CD4-positive, alpha-beta T cell treated with Interleukin-17A for 4 hours (primary cell): Measurements from ENCODE around the gene BOC.

Experiments used
- DNase-seq: peaks from one replicate; pipeline ENCODE4 v3.0.0-alpha.2; 2020; ENCODE audit warnings: mixed read lengths

BOC gene

DNA sequence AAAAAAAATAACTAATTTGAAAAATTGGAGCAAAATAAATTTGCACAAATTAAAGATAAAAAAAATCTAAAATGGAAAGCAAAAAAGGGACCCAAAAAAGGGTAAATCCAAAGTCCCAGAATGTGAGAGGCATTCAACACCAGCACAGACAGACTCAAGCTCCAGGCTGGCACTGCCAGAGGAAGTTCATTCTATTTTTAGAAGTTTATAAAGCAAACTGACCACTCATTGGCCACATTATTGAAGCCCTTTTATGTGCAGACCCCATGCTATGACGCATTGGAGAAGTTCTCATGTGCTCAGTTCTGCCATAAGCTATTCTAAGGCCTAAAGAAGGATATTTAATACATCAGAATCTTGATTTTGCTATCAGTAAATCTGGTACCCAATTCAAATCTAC lies 17.6 kb upstream of the BOC start:
- DNase-seq: no peak

DNA sequence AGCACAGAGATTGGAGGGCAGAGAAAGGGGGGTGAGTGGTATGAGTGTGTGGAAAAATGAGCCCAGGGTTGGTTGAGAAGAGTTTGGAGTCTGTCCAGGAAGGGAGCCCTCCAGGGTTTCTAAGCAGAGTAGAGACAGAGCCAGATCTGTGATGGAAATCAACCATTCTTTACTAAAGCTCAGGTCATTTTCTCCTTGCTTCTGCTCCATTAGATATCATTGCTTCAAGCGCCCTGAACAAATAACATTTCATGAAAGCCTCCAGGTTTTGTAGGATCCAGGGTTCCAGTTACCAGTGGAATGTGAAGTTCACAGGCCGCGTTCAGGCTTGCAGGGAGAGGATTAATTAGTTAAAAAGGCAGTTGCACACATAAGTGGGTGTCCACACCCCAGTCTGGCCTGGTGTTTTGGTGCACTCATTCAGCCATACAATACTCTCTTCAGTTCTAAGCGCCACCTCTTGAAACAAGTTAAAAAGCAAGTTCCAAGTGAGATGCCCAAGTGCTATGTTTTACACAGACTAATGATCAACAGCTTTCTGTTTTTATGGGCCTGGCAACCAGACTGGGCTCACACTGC lies 16.4 kb upstream of the BOC start:
- no peak for DNase-seq

DNA sequence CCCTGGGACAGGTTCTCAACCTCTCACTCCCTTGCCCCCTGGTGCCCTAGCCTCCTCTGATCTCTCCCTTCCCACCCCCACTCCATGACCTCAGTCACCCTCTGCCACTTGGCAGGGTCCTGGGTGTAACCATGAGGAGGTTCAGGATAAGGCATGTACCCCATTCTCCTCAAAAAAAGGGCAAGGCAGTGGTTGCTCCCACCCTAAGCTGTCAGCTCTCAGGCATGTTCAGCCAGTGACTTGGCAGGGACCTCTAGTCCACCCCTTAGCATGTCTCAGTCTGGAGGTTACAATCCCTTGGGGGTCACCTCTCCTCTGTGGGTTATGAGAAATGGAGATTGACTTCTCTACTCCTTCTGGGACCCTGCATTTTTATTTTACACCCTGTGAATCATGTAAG lies 11.0 kb upstream of the BOC start:
- no peak for DNase-seq

DNA sequence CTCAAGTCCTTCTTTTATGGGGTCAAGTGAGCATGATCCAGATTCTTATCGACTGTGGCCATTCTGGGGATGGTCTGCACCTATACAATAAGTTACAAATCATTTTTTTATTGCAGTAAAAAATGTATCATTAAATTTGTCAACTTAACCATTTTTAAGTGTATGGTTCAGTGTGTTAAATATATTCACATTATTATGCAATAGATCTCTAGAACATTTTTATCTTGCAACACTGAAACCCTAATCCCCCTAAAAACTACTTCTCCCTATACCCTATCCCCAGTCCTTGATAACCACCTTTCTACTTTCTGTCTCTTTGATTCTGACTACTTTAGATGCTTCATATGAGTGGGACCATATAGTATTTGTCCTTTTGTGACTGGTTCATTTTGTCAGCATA lies 10.4 kb upstream of the BOC start:
- no peak for DNase-seq

DNA sequence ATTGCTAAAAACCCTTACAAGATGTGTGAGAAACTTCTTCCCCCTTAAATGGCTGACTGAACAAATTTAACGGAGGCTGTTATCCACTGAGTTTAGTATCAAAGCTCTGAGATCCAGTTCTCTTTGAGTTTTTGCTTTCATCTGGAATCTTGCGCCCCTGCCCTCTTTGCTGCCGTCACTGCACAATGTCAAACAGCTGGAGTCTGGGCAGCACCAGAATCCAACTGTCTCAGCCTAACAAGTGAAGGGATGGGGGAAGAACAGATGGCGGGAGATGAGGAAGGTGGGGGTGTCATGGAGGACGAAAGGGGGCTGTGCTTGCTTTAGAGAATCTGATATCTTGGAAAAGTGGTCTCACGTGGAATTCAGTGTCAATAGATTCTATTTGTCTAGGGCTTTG lies 7.0 kb upstream of the BOC start:
- DNase-seq: no peak

DNA sequence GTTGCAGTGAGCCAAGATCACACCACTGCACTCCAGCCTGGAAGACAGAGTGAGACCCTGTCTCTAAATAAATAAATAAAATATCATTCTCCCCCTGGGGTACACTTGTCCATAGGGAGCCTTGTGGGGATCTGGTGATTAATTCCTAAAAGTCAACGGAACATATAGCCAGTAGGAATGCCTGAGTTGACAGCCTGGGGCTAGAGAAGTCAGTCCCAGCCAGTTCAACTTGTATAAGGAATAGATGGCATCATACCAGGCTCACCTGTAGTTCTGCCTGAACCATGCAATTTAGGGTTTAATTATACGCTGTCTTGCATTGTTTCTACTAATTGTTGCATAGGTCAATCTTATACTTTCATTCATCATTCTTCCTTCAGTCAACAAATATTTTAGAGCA lies 5.9 kb upstream of the BOC start:
- no peak for DNase-seq

DNA sequence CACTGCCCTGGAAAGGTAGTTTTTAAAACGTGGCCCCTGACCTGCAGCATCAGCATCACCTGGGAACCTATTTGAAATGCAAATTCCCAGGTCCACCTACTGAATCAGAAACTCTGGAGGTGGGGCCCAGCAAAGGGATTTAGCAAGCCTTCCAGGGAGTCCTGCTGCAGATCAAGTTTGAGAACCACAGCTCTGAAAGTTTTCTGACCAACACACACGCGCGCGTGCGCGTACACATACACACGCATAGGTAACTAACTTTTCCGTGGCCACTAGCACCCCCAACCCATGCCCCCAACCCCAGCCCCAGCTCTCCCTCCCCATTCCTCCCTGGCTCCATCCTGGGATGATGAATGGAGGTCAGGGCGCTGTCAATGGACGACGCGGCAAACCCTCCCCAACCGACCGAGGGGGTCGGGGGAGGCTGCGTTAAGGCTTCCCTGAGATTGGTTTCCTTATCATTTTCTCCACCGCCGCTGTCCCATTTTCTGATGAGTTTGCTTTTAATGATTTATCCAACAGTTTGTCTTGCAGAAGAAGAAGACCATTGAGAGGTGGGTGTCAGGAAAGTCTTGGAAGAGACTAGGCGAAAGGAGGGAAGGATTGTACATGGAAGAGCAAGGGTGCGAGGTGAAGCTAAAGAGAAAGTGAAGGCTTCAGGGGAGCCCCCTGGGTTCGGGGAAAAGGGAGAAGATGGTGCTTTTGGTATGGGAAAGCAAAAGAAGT lies 590 bp upstream of the BOC start:
- DNase-seq: no peak

DNA sequence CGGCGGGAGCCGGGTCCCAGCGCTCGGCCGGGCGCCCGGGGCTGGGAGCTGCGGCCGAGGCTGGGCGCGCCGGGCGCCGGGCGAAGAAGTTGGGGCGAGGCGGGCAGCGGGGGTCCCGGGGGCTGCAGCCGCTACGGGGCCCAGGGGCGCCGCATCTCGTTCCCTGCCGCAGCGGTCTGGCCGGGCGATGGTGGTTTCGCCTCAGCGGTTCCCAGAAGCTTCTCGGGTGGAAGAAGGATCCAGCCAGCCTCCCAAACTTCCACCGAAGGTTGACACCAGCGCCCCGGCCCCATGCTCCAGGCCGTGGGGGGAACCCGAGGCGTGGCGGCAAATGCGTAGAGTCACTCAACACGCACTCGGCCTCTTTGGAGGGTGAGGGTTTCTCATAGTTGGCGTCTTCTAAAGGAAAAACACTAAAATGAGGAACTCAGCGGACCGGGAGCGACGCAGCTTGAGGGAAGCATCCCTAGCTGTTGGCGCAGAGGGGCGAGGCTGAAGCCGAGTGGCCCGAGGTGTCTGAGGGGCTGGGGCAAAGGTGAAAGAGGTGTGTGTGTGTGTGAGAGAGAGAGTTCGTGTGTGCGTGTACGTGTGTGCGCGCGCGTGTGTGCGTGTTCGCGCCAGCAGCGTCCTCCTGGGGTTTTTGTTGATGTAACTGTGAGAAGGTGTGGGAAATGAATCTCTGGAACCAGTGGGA lies 940 bp downstream of the BOC start:
- DNase-seq: no peak

DNA sequence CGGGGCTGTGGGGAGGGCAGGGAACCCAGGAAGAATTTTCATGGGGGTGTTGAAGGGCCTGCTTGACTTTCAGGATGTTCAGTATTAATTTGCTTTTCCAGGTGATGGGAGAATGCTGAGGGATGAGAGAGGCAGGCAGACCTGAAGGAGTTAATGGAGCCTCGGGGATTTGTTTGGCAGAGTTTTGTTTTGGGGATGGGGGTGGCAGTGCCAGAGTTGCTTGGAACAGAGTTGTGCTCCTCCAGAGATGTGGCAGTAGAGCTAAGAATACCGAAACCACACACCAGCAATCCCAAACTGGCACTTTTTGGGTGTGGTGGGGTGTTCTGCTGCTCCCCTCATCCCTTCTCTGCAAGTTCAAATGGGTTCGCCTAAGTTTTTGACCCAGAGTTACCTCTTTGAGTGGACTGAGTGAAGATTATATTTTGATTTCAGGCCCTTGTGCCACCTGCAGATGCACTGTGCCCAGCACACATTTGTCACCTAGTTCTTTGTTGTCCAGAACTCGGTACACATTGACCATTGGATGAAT lies 1.6 kb downstream of the BOC start:
- no peak for DNase-seq

DNA sequence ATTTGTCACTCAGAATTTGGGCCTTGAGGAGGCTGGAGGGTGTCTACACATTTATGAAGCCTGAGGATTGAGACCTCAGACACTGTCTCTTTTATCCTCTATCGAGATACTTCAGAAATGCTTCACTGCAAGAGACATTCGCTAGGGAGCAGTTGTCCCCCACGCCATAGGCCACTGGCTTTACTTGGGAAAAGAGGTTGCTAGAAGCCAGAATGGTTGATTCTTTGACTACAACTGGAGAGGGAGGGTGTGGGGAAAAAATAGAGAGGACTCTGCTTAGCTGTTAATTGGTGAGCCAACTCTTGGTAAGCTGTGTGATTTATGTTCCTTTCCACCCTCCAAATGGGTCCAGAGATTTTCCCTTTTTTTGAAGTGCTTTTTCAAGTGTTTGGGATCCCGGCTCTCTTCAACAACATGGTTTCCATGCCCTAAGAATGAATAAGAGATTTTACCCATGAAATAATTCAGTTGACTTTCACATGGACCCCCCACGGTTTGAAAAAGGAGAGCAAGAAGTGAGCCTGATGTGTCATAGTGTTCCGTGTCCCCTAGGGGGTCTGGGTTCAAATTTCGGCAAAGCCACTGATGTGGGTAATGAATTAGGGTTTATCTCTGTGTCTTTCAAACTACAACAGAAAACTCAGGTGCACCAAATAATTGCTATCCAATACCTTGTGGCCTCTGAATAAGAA lies 2.7 kb downstream of the BOC start:
- no peak for DNase-seq

DNA sequence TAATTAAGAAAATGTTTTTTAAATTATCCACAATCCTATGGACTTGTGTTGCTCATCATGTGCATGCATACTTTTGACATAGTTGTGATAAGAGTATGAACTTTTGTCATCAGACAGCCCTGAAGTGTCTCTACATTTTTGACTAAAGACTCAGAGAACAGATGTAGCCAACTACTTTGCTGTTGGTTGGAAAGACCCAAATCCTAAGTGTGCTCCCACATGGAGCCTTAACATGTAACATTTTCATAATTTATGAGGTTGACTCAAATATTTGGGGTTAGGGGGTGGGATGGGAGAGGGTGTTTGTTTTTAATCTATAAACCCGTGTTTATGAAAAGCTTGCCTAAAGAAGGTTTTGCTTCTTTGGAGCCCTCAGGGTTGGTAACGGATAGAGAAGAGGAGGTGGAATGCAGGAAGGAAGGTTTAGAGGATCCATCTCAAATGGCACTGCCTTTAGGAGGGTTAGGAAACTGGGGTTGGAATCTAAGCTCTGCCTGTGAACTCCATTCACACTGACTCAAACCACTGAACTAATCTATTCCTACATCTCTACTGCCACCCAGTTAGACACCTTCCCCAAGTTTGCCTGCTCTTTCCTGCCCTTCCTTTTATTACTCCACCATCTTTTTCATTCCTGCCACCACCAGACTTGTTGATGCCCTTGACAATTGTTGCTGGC lies 3.7 kb downstream of the BOC start:
- DNase-seq: no peak

DNA sequence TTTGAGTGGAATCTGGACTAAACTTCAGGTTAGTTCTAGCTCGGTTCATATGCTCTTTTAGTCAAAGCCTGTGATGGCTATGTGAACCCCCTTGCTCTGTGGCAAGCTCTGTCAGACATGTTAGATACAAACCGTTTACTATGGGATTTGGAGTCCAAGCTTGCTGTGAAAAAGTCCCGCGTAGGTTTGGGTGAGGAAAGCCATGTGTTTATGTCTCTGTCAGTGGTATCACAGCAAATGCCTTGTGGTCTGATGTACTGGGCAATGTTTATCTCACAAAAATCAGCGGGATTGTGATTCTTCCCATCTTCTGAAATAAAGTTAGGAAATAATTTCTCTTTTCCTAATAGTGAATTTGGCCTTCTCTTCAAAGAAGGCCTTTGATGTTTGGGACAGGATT lies 5.0 kb downstream of the BOC start:
- DNase-seq: no peak

DNA sequence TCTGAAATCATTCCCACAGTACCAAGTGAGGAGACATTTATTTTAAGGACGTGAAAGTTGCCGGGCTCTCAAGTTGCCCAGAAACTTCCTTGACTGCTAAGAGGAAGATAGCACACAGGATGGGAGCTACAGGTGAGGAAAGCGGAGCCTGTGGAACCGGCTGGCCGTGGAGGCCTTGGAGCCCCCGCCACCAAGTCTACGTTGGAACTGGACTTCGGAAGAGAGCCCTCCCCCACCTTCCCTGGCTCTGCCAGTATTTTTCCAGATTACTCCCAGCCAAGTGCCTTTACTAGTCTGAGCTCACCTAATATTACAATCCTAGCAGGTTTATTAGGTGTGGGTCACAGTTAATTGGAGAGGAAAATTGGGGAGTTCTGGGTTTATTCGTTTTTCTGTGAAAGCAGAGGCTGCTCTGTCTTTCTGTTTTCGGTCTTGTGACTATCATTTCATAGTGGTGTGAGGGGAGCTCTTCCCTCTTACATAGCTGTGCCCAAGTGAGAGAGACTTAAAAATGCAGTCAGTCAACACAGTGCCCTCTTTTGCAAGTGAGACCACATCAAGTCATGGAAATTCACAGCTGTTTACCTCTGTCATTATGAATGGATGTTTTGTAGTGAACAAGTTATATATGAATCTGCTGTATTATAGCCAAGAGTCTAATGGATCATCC lies 6.8 kb downstream of the BOC start:
- no peak for DNase-seq

DNA sequence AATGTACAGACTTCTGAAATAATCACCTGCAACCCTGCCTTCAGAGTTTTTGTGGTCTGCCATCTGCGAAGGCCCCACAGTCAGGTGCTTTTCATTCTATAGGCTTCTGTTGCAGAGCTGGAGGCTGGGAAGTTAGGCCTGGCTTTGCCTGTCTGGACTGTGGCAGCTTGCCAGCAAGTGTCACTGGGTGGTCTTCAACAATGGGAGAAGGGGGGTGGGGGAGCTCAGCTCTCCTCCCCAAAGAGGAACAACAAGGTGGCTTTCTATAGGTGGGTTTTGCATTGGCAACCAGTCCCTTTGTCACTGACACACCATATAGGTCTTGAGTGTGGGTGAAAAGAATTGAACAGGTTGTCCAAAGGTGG lies 7.3 kb downstream of the BOC start:
- DNase-seq: no peak

DNA sequence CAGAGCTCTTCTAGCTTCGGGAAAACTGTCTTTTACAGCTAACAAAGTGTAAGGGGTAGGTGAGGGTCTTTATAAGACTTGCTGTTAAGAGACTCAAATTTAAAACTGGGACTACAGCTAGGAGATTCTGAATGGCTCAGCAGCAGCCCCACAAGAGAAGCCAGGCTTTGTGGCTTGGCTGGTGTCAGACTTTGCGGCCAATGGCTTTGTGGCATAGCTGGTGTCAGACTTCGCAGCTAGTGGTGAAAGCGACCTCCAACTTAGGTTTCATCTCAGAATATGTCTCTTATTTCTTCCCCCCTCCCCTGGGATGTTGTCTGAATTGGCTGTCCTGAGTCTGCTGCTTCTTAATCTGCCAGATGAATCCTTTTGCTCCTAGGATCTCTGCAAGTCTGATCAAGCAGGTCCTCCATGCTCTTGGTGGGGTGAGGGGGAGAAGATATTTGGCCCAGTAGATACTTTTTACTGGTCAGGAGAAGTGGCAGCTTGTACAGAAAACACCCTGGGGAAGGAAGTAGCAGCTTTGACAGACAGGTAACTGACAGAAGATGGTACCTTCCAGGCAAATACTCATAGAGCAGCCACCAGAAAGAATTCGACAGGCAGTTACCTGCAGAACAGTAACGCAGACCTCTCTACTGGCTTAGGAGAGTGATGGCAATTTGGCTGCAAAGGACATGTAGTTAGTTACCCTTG lies 8.4 kb downstream of the BOC start:
- no peak for DNase-seq

DNA sequence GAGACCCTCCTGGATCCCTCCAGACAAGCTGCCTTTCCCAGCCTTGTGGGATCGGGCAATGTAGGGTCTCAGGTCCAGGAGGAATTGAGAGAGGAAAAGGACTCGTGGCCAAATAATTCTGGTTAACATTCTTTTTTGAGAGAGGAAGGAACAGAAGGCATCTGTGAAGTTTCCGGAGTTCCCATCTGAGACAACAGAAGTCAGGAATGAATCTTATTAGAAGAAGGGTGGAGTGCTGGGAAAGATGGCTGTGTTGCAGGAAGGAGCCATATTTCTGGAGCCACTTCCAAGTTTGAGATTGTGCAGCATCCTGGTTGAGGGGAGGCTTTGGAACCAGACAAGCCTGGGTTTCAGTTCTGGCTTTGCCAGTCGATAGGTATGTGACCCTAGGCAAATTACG lies 9.4 kb downstream of the BOC start:
- DNase-seq: no peak

DNA sequence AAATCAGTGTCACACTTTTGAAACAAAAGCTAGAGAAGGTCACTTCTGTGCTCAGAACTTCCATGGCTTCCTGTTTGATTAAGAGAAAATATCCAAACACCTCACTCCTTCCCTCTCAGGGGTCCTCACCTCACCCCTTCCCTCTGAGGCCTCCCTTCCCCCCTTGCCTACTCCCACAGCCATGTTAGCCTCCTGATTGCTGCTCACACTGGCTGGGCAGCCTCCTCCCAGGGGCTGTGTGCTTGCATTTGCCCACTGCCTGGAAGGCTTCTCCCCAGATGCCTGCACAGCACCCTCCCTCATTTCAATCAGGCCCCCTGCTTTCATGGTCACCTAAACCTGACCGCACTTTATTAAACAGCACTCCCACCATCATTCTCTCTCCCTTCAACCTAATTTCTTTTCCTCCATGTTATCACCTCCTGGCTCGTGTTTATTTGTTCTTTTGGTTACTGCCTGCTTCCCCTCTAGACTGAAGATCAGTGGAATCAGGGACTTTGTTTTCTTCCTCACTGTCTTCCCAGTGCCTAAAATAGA lies 10.4 kb downstream of the BOC start:
- no peak for DNase-seq

DNA sequence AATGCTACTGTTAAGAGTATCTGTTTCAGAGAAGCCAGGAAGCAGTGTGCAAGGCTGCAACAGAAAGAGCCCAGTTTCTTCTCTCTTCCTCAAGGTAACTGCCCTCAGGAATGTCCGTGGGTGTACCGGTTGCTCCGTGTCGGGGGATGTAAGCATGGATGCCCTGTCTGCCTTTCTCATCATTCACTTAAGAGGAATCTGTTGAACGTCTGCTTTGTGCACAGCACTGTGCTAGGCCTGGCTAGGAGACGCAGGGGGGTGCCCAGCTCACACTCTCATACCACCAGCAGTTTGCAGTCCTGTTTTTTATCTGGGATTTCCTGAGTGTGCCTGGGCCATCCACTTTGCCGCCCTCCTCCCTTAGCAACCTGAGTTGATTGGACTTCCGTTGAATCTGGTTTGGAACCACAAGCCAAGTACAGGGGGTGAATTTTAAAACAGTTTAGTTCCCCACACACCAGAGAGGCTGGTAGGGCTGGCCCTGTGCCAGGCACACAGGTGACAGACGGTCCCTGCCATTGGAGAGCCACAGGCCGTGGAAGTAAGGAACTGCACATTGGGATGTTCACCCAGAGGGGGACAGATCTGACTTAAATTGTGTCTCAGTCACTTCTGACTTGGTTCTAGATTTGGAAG lies 11.2 kb downstream of the BOC start:
- no peak for DNase-seq

DNA sequence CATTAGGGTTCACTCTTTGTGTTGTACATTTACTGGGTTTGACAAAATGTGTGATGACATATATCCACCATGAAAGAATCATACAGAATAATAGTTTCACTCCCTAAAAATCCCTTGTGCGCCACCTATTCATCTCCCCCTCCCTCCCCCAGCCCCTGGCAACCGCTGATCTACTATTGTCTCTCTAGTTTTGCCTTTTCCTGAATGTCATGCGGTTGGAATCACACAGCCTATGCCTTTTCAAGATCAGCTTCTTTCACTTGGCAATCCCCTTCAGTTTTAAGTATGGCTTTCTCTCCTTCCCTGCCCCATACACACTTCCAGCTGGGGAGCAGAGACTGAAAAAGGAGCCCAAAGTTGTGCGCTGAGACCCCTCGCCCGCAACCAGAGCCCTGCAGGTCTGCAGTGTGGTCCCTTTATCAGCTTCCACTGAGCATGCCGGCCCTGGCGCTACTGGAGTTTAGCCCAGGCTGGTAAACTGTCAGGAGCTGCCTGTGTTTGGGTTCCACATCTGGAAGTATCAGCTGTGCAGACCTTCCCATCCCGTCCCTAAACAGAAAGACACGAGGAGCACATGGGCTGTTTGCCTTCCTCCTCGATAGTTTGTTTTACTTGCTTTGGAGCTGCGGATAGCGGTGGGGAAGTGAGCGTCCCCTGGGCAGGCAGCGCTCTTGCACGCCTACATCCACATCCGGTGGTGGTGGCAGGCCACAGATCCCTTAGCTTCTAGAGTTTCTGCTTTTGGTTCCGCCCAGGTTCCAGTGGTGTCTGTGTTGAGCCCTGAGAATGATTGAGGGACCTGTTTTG lies 12.3 kb downstream of the BOC start:
- DNase-seq: no peak

DNA sequence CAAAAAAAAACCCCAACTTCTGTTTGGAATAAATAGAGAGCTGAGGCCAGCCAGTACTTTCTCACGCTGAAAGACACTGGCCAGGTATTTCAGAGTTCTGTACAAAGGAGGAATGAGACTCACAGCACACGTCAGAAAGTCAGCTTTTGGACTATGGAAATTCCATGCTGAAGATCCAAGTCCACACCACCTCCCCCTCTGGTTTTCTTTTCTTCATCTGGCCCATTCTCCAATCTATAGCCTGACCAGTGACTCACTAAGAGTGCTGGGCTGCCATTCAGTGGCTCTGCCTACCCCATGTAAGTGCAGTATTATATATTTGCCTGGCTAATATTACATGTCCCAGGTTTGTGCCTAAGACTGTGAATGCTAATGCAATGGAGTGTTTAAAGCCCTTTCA lies 13.9 kb downstream of the BOC start:
- DNase-seq: no peak
